NCI-H1417 treated with DMSO at 0.1 percent for 48 hours (cell line): ENCODE data around the gene LCOR.

Experiments
- DNase-seq: peaks from one replicate; lab custom pipeline; 2025; lab: John Stamatoyannopoulos, UW

The LCOR gene

DNA sequence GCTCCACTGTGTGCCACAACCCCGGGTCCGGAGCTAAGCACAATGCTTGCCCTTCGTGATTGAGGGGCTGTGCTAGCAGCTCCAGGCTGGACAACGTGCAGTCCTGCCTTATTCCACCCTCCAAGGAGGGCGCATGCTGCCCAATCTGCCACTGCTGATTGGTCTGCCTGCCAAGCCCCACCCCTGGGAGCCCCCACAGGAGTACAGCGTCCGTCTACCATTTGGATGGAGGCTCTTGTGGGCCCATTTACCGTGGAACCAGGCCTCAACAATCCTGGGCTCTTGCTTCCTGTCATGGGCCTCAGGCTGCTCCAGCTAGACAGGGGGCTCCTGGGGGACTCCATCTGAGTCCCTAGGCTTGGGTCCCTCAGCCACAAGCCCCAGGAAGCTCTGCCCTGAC, 180.4 kb downstream of the LCOR start:
- DNase-seq: no peak

DNA sequence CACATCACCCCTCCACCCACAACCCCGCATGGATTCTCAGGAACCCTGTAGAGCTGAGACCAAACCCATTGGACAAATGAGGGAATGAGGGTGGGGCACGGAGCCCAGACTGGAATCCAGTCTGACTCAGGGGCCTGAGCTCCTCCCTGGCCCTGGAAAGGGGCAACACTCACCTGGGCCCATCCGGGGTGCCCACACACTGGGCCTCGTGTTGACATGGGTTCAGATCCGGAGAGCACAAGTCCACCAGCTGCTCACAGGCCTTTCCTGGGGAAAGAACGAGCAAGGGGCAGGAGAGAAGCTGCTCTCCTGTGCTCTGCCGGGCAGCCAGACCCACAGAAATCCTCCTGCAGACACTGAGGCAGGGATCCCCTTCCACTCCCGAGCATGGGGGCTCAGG, 181.5 kb downstream of the LCOR start:
- no peak for DNase-seq

DNA sequence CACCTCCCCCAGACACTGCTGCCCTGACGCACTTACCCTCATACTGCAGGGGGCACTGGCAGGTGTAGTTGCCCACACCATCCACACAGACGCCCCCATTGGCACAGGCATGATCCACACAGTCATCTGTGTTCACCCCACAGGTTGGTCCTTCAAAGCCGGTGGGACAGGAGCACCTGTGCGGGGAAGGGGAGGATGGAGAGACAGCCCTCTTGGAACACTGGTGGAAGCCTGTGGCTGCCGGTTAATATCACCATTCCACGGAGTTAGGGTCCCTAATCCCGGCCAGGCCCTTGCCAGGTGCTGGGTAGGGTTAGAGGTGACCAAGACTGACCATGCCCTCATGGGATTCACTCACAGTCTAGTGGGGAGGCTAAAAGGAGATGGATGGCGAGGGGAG, 181.9 kb downstream of the LCOR start:
- no peak for DNase-seq

DNA sequence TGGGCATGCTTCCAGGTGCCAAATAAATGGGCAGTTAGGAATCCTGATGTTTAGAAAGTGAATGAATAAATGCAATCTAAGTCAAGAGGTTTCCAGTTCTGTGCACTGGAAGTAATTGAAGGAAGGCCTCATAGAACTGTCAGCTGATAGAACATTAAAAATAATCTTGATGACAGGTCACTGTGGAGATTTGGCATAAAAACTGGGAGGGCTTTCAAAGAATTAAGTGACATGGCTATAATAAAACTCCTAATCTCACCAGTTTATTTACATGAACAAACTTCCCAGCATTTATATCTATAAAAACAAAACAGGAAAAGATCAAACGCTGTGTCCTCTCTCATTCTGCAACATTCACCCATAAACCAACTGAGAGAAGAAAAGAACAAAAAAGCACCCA, 183.1 kb downstream of the LCOR start:
- DNase-seq: no peak

DNA sequence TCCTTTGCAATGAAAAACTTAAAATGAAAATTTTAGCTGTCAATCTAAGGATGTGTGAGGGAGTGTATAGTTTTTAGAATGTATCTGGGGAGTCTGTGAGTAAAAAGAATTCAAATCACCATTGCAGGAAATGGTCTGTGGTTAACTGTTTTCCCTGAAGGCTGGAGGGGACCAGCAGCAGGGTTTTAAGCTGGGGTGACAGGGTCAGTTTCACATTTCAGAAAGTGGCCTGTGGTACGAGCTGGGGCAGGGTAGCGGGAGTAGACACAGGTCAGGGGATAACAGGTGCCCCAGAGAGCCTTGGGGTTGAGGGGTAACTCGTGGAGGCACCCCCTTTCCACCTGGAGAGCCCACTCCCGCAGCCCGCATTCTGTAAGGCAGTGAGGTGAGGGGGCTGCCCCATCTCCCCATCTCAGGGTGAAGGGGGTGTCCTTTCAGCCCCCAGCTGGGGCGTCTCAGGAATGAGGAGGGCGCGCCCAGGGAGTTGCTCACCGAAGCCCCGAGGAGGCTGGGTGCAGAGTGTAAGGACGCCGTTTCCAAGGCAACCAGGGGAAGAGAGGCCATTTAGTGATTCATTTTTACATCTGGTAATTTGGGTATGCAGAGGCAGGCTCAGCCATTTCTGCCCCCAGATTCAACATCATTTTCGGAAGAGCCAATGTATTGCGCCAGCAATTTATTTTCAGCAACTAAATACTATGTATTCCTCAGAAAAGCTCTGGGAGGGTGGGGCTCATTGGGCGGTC, 184.8 kb downstream of the LCOR start:
- no peak for DNase-seq

DNA sequence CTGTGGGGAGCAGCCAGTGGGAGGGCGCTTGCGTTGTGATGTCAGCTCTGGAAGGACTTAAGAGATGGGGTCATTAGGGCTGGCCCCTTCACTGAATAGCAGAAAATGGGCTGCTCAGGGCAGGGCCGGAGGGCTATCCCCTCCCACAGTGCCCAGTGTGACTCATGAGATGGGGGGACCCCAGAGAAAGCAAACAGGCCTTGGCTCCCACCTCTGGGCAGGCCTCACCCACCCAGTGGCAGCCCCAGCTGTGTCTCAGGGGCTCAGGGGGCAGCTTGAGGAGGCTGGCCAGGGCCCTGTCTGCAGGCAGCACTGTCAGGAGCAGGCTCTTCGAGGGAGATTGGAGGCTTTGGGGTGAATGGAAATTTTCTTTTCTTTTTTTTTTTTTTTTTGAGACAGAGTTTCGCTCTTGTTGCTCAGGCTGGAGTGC, 185.4 kb downstream of the LCOR start:
- DNase-seq: no peak

DNA sequence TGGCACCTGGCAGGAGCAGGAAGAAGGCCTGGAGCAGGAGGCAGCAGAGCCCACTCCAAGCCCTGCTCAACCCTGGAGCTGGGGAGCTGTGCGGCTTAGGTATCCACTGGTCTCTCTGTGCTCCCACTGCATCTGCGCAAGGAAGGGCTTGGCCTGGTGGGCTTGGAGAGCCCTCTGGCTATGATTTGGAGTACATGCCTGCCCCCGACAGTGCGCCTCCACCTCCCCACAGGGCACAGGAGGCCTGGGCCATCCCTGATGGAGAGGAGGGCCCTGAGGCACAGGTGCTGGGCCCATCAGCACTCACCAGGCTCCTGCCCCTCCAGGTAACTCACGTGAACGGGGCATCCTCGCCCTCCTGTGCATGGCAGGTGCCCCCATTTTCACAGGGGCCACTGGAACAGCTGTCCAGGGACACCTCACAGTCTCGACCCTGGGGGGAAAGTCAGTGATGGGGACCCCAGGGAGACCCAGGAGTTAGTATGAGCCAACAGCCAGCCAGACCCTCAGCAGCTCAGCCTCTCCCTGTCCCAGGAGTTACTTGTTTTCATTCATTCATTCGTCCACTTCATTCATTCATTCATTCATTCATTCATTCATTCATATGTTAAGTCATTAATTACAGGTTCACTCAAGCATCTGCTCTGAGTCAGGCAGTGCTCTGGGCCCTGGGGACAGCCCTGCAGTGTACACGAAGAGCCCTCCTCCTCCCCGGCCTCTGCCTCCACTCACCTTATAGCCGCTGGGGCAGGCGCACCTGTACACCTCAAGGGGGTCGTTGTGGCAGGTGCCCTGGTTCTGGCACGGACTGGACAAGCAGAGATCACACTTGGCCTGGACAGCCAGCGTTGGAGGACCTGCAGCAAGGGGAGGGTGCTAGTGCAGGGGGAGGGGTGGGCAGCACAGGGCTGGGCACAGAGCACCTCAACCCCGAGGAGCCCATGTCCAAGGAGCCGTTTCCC, 186.4 kb downstream of the LCOR start:
- DNase-seq: no peak

DNA sequence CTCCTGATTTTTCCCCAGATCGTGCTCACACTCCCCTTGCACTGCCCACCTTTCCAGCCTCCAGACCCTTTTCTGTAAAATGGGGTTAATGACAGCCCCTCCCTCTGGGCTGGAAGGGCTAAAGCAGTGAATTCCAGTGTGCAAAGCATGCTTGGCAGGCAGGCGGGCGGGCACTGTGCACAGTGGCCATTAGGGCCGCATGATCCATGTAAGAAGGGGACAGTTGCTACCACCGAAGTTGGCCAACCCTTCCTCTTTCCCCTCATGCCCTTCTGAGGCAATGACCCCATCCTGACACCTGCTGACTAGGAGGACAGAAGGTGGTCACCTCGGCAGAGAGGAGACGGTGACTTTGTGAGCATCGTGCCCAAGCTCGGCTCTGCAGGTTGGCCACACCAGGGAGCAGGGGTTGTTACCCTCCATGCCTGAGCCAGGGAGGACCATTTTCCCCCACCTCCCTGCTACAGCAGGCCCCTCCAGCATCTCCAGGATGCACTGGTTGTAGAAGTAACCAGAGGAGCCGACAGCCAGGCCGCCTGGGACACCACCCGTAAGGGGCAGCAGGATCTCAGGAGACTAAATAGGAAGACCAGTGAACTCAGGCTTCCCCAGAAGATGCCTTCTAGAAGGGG, 187.2 kb downstream of the LCOR start:
- DNase-seq: no peak

DNA sequence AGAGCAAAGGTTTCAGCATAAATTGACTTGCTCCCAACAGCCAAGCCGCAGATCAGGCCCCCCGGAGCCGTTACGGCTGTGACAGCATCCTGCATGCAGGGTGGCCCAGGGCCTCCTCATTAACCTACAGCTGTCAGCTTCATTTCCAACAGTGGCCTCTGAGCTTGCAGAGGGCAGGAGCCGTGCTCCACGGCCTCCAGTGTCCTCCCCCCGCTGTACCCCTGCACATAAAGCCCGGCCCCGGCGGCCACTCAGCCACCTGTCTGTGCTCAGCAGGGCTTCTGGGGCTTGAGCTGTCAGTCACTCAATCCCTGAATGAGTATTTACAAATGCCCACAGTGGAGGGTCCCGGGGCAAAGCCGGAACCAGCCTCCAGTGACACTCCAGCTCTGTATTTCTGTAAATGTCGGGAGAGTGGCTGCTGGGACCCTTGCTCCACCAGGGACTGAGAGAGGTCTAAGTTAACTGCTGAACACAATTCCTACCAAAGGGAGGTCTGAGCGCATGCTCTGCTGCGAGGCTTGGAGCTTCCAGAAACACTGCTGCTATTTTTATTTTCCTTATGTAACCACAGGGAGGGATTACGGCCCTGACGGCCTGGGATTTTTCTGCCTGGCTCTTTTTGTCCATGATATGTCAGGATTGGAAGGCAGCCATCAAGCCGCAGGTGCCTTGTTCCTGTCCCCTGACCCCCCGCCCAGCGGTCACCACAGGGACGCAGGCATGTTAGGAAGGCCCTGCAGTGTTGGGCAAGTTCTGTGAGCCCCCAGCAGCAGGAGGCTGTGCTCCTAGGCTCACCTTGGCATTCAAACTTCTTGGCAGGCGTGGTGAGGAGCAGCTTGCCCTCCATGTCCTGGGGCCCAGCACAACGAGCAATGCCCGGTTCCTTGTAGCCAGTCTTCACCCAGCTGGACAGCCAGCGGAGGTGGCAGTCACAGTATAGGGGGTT, 188.6 kb downstream of the LCOR start:
- peak; percentile 5 for DNase-seq

DNA sequence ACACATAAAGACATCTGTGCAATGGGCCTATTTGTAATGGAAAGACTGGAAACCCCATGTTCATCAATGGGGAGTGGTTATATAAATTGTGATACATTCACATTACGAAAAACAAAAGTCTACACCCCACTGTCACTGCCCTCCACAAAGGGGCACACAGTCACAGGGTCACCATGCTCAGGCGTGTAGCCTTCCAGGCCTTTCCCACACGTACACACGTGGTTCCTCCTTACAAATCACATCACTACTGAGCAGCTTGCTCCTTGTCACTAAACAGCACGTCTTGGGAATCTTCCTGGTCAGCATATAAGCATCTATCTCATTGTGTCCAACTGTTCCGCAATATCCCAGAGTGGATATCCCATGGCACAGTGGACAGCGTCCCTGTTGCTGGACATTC, 190.5 kb downstream of the LCOR start:
- DNase-seq: no peak

DNA sequence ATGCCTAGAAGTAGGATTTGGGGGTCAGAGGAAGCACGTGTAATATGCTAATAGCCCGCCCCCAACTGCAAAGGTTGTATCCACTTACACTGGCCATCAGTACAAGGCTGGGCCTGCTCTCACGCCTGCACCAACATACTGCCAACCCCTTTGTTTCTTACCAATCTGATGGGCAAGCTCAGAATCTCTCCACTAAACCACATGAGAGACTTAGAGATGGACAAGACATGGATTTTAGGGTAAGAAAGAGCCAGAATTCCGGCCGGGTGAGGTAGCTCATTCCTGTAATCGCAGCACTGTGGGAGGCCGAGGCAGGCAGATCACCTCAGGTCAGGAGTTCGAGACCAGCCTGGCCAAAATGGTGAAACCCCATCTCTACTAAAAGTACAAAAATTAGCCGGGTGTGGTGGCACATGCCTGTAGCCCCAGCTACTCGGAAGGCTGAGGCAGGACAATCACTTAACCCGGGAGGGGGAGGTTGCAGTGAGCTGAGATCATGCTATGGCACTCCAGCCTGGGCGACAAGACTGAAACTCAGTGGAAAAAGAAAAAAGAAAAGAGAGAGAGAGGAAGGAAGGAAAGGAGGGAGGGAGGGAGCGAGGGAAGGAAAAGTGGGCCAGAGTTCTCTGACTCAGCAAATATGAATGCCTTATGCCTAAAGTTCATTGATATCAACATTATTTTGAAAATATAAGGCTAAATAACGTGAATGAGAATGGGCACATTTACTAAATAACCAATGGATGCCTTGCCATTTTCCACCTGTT, 191.5 kb downstream of the LCOR start:
- DNase-seq: no peak

DNA sequence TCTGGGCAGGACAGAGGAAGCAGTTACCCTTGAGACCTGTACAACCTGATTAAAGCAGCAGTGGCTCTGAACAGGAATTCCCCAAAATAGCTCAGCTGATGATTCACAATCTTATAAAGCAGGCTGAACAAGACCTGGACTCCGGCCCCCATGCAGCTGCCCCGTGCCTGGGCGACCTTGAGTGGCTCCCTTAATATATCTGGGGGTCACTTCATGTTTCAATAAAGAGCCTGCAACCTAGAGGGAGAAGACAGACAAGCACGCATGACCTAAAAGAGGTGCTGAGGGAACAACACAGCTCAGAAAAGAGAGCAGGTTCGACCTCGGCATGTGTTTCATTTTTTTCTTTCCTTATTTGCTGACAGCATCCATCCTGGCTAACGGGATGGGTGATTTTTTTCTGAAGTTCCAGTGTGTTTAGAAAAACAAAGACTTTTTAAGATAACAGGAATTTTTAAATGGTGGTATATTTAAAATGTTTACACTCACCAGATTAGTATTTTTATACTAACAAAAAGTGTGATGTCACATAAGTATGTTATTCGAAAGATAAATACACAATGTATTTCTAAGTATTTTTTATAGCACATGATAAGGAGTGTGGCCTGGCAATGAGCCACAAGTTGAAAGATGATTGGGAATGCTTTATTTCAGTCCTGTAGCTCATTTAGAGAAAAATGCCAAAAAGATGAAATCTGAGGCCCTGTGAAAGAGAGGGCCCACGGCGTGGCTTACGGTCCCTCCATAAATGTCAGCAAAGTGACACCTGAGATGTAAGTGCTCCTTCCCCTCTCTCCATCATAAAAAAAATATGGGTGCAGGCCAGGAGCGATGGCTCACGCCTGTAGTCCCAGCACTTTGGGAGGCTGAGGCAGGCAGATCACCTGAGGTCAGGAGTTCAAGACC, 192.3 kb downstream of the LCOR start:
- no peak for DNase-seq

DNA sequence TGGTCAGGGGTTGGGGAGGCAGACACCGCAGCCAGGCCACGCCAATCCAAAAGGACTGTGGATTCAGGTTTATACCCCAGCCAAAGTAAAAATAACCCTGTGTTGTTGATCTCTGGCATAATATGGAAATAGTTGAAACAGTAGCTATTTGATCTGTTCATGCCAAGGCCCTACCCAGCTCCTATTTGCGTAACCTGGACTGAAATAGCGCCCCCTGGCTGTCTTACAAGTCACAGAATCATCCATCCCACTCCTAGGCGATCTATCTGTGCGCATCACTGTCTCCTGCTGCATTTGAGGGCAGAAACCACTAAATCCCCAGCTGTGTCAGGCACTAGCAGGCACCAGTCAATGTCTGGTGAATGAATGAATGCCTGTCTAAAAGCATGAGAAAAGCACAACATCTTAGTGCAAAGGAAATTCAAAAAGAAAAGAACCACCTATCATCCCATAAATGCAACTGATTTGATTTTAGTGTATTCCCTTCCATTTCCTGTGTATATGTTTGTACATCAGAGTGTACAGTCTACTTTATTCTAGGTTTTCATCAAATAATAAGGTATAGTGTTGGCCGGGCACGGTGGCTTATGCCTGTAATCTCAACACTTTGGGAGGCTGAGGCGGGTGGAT, 193.6 kb downstream of the LCOR start:
- no peak for DNase-seq

DNA sequence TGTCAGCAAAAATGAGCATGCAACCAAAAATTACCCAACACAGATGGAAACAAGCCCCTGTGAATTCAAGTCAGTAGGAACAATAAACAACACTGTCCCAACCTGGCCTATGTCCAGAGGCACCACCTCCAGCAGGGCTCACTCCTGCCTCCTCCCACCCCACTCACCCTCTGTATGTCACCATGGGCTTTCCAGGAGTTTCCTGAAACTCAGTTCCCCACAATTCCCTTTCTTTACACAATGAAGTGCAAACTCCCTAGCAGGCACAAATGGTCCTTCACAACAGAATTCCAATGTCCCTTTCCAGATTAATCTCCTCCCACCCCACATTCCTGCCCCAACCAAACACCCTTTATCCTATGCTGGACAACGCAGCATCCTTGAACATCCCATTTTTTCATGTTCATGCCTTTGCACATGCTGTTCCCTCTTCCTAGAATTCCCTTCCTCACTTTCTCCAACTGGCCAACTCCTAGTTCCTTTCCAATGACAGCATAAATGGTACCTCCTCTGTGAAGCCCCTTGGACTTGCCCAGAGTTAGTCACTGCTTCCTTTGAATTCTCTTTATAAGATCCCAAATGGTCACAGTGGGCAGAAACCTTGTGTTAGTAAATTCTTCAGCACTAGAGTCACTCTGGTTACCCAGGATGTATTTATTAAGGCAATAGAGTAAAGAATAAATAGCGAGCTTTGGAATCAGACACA, 196.2 kb downstream of the LCOR start:
- DNase-seq: no peak

DNA sequence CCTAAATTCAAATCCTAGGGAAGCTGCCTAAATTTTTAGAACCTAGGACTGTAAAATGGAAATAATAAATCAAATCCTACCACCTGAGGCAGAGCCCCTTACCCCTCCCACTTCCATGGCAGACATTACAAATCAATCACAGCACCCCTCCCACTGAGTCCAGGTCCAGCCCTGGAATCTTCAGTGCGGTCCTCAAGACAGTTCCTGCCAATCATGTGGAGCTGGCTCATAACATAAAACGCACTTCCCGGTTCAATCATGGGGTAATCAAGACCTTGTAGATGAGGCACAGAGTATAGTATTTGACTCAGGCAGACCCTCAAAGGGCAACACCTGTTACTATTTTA, 196.7 kb downstream of the LCOR start:
- DNase-seq: no peak

DNA sequence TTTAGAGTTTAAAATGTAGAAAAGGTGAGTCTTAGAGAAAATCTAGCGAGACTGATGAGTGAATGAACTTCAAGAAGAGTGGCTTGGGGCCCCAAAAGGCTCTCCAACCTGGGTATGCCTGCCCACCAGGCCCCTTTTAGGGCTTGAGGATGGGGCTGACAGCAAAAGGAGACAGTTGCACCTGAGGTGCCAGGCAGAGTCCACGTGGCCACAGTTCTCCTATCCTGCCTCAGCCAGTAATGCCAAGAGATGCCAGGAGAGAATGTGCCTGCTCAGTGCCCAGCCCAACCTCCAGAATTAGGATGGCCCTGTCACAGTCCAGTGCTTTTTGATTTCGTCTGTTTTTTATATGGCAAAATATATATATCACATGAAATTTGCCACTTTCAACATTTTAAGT, 197.2 kb downstream of the LCOR start:
- DNase-seq: no peak

DNA sequence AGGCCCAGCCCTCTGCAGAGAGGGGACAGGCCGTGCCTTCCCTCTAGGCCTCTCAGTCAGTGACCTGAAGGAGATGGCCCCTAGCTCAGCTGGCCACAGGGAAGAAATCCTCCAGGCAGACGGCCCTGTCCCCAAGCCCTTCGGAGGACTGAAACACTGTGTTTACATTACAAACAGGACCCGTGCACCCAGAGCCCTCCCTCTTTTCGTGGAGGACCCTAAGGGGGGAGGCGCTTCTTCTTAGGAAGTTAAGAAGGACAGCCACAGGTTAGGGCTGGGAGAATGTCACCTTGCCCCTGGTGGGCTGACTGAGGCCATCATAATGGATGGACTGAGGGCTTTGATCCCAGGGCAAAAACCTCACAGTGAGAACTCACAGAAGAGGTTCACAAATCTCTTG, 198.8 kb downstream of the LCOR start:
- DNase-seq: no peak

DNA sequence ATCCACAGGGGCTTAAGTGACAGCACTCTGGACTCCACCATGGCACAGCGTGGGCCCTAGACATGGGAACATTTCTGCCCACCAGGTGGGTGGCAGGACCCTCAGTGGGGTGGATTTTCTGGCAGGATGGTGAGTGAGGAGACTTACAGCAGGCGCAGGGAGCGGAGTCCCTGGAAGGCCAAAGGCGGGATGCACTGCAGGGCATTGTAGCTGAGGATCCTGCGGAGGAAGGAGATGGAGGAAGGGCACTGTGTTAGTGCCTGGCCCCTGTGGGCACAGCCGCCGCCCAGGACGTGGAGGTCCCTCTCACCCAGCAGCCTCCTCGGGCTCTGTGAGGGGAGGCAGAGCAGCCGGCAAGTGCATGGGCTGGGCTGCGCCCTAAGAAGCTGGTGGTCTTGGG, 199.4 kb downstream of the LCOR start:
- DNase-seq: no peak

DNA sequence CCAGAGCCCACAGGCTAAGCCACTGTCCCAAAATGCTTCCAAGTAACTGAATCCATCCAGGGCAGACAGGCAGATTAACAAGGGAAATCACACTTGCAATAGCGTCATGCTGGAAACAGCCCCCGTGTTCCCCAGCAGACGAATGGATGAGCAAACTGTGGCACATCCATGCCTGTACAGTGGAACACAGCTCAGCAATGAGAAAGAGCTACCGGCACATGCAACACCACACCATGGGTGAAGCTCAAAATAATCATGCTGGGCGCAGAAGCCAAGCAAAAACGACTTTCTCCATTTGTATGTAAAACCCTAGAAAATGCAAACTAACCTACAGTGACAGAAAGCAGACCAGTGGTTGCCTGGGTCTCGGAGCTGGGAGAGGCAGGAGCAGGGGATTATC, 200.5 kb downstream of the LCOR start:
- no peak for DNase-seq
